IMR-90 (cell line): ENCODE measurements around the gene ZDHHC19.

ENCODE experiments used
- CEBPB ChIP-seq: IDR thresholded peaks from 2 replicates; pipeline ENCODE4 v1.6.1; 2012; ENCODE audit warnings: low read depth, low read length, improper control_type of control experiment
- CTCF ChIP-seq: conservative IDR thresholded peaks from 2 replicates; pipeline ENCODE4 v1.5.1; 2012; ENCODE audit warnings: mild to moderate bottlenecking, low read depth, low read length, improper control_type of control experiment
- FOS ChIP-seq: fragments of 150-350 bp; IDR thresholded peaks from 2 replicates; pipeline ENCODE4 v1.6.1; 2016; ENCODE audit warnings: low read depth, low read length
- MAFK ChIP-seq: IDR thresholded peaks from 2 replicates; pipeline ENCODE4 v1.6.1; 2012; ENCODE audit warnings: low read depth, low read length, improper control_type of control experiment
- MAZ ChIP-seq: IDR thresholded peaks from 2 replicates; pipeline ENCODE4 v1.6.1; 2012; ENCODE audit warnings: low read depth, mild to moderate bottlenecking, low read length, improper control_type of control experiment, moderate library complexity, borderline replicate concordance
- MXI1 ChIP-seq: IDR thresholded peaks from 2 replicates; pipeline ENCODE4 v1.6.1; 2012; ENCODE audit warnings: low read depth, mild to moderate bottlenecking, low read length, moderate library complexity, borderline replicate concordance
- POLR2A ChIP-seq: IDR thresholded peaks from 2 replicates; pipeline ENCODE4 v1.6.1; 2012; ENCODE audit warnings: mild to moderate bottlenecking, low read depth, low read length
- RAD21 ChIP-seq: IDR thresholded peaks from 2 replicates; pipeline ENCODE4 v1.6.1; 2012; ENCODE audit warnings: low read length, improper control_type of control experiment
- RCOR1 ChIP-seq: IDR thresholded peaks from 2 replicates; pipeline ENCODE4 v1.6.1; 2012; ENCODE audit warnings: mild to moderate bottlenecking, low read length, improper control_type of control experiment; ENCODE audit not compliant: insufficient replicate concordance
- RFX5 ChIP-seq: IDR thresholded peaks from 2 replicates; pipeline ENCODE4 v1.8.0; 2012; ENCODE audit warnings: low read depth, mild to moderate bottlenecking, low read length, moderate library complexity
- SMC3 ChIP-seq: fragments of 150-350 bp; IDR thresholded peaks from 2 replicates; pipeline ENCODE4 v1.6.1; 2016; ENCODE audit warnings: low read depth, mild to moderate bottlenecking, antibody characterized with exemption, low read length, moderate library complexity
- TF ChIP-seq, protein P1 (sequence below): fragments of 150-350 bp; IDR thresholded peaks from 2 replicates; pipeline ENCODE4 v1.6.1; 2017; ENCODE audit warnings: mild to moderate bottlenecking, antibody characterized with exemption, low read length, low read depth

GRCh38 chr3:196175116-196175625, 36.0 kb downstream of the ZDHHC19 start:
- TF ChIP-seq, protein P1, sequence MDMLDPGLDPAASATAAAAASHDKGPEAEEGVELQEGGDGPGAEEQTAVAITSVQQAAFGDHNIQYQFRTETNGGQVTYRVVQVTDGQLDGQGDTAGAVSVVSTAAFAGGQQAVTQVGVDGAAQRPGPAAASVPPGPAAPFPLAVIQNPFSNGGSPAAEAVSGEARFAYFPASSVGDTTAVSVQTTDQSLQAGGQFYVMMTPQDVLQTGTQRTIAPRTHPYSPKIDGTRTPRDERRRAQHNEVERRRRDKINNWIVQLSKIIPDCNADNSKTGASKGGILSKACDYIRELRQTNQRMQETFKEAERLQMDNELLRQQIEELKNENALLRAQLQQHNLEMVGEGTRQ = no peak
- no peak for TF ChIP-seq POLR2A
- TF ChIP-seq CTCF = no peak
- TF ChIP-seq MAFK = no peak
- TF ChIP-seq FOS = no peak
- no peak for TF ChIP-seq RAD21
- TF ChIP-seq CEBPB = no peak
- TF ChIP-seq RFX5 = no peak
- no peak for TF ChIP-seq MAZ
- TF ChIP-seq SMC3 = no peak
- no peak for TF ChIP-seq RCOR1
- no peak for TF ChIP-seq MXI1
